GM18519 (cell line): ENCODE measurements around the gene SIRT3.
"Not testable (repeated sequence)": the region's sequence is repeated elsewhere in the genome, so short reads cannot be mapped to it uniquely, and the experiment has no call there.

Experiments
- ATAC-seq: cut with Tn5 transposase; IDR thresholded peaks from one replicate; pipeline ENCODE4 v1.9.1; 2021; ENCODE audit warnings: mild to moderate bottlenecking, moderate library complexity; ENCODE audit not compliant: unreplicated experiment, low FRiP score

The SIRT3 gene

DNA sequence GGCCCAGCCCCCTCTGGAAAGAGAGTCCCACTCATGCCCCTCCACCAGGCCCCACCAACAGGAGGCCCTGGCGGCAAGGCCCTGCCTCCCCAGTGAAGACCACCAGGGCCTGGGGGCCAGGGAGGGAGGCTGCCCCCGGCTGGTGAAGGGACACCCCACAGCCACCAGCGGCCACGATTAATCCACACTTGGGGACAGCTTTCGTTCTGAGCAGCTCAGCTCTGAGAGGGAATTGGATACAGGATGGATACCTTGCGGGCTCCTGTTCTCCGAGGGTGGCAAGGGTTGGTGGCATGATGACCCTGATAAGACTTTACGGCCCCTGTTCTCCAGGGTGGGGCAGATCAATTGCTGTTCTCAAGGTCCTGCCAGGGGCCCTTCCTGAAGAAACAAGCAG is 35.2 kb upstream of the SIRT3 start:
- no peak for ATAC-seq

DNA sequence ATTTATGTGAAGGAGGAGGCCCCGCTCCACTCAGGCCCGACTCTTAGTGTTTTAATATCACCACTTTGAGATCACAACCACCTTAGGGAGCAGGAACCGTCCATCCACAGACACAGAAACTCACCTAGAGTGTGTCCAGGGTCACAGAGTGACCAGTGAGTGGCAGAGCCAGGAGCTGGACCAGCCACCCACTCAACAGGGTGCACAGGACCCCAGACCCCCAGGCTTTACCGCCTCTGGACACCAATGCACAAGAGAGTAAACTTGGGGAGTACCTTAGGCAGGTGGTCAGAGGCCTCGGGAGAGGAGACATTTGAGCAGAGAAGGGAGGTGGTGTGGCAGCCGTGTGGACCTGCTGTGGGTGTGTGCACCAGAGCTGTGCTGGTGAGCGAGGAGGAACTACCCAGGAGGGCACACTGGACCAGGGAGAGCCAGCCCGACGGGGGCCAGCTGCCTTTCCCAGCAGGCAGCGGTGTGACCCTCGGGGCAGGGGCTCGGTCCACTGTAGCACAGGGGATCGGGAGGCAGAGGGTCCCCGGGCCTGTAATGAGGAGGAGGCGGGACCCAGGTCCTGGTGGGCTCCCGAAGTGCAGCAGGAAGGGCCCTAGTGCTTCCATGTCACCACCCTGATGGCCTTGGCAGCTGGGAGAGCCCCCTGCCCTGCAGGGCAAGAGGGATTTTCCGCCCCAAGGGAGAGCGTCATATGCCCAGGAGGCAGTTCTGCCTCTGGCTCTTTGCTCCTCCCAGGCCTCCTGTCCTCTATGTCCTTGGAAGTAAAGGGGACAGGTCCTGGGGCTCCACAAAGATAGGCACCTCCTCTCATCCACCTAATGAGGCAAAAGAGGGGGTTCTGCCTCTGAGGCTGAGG is 34.5 kb upstream of the SIRT3 start:
- ATAC-seq = no peak

DNA sequence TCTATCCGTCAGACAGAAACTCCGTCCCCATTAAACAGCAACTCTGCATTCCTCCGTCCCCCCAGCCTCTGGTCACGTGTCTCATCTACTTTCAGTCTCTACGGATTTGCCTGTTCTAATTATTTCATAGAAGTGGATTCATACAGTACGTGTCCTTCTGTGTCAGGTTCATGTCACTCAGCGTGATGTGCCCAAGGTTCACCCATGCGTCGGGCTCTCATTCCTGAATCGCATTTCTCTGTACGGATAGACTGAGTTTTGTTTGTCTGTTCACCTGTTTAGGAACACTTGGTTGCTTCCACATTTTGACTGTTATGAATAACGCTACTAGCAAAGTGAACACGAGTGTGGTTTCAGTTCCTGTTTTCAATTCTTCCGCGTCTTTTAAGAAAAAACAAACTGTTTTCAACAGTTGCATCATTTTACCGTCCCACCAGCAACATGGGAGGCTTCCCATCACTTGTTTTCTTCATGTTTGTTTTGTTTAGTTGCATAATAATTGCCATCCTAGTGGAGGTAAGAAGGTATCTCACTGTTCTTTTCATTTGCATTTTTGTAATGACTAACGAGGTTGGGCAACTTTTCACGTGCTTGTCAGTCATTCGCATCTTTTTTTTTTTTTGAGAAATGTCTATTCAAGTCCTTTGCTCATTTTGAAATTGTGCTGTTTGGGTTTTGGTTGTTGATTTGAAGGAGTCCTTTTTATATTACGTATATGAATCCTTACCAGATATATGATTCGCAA is 33.2 kb upstream of the SIRT3 start:
- ATAC-seq = peak; percentile 68

DNA sequence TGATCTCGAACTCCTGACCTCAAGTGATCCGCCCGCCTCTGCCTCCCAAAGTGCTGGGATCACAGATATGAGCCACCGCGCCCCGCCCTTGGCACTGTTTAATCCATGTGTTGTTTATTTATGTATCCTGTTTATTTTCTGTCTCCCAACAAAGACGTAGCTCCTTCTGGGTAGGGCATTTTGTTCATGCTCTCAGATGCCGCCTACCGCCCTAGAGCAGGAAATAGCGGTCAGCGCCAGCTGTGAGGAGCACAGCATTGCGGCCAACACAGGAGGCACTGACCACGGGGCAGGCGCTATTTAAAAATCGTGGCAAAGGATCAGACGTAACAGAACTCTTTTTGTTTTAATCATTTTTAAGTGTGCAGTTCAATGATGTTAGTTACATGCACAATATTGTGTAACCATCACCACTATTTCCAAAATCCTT is 32.6 kb upstream of the SIRT3 start:
- not testable (repeated sequence) for ATAC-seq

DNA sequence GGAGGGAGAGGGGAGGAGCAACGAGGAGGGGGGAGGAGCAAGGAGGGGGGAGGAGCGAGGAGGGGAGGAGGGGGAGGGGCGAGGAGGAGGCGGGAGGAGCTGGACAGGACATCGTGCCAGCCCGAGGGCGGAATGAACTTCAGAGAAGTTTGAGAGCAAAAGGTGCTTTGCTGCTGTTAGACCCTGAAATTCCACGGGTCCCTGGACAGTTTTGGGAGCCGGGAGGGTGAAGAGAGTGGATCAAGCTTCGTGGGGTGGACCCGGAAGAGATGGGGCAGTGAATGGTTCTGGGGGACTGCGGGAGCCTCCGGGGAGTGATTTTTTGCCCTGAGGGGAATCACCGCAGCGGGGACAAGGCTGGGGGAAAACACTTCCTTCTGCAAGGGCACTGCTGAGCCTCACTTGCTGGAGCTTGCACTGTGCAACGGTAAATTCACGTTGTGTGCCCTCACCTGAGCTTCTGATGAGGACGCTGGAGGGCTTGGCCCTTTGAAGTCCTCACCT is 31.4 kb upstream of the SIRT3 start:
- ATAC-seq = no peak

DNA sequence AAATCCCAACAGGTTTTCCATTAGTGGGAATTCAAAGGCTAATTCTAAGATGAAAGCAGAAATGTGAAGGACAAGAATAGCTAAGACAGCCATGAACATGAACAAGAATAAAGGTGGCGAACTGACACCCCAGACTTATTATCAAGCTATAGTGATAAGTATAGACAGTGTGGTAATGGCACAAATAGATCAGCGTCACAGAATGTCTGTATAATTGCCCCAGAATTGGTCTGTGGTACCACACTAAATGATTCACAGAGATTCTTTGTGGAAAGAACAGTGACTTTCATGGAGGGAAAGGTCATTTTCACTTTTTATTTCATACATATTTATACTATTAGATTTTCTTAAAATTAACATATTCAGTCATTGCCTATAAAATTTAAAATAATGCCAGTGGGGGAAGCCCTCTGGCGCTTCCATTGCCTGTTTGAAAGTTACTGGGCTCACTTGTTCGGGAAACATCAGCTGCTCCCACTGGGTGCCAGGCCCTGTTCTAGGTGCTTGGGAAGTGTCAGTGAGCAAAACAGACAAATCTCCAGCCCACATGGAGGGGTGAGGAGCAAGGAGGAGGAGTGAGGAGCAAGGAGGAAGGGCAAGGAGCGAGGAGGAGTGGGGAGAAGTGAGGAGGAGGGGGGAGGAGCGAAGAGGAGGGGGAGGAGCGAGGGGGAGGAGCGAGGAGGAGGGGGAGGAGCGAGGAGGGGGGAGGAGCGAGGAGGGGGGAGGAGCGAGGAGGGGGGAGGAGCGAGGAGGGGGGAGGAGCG is 30.7 kb upstream of the SIRT3 start:
- no peak for ATAC-seq

DNA sequence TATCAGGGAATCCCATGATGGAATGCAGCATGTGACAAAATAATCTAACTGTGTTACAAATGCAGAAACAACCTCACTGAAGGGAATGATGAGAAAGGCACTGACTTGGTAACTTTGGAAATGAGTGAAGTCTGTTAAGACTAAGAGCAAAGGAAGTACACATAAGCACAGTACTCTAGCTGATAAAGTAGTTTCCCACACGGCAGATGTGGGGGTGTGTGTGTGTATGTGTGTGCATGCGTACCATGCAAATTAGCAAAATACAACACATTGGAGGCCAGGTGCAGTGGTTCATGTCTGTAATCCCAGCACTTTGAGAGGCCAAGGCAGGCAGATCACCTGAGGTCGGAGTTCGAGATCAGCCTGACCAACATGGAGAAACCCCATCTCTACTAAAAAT is 25.5 kb upstream of the SIRT3 start:
- no peak for ATAC-seq

DNA sequence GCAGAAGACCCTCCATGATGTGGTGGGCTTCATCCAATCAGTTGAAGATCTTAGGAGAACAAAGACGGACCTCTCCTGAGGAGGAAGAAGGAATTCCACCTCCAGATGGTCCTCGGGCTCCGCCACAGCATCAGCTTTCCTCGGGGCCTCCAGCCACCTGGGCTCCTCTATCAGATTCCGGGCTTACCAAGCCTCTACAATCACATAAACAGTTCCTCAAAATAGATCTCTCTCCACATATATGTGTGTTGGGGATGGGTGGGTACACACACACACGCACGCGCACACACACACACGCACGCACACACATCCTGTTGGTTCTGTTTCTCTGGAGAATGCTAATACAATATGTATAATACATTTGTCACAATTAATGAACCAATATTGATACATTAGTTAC is 23.3 kb upstream of the SIRT3 start:
- no peak for ATAC-seq

DNA sequence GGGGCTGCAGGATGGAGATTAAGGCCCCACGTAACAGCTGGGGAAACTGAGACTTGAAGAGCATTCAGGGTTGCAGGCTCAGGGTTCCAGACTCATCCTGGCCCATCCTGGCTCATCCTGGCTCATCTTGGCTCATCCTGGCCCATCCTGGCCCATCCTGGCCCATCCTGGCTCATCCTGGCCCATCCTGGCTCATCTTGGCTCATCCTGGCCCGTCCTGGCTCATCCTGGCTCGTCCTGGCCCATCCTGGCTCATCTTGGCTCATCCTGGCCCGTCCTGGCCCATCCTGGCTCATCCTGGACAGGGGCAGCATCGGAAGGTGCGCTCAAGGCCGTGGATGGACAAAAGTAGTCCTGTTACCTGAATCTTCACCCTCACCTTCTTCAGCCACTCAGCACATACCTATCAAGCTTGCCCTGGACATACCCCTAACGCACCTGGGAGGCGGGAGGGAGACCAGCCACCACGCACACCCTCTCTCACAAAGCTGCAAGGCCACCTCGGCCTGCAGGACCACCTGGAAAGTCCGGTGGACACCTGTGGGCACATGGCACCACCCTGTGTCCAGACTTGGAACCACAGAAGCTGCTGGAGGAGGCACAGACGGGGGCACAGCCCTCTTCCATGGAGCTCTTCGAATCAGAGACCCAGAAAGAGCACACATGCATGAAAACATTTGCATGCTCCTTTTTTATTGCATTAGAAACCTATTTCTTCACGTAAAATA is 21.8 kb upstream of the SIRT3 start:
- no peak for ATAC-seq

DNA sequence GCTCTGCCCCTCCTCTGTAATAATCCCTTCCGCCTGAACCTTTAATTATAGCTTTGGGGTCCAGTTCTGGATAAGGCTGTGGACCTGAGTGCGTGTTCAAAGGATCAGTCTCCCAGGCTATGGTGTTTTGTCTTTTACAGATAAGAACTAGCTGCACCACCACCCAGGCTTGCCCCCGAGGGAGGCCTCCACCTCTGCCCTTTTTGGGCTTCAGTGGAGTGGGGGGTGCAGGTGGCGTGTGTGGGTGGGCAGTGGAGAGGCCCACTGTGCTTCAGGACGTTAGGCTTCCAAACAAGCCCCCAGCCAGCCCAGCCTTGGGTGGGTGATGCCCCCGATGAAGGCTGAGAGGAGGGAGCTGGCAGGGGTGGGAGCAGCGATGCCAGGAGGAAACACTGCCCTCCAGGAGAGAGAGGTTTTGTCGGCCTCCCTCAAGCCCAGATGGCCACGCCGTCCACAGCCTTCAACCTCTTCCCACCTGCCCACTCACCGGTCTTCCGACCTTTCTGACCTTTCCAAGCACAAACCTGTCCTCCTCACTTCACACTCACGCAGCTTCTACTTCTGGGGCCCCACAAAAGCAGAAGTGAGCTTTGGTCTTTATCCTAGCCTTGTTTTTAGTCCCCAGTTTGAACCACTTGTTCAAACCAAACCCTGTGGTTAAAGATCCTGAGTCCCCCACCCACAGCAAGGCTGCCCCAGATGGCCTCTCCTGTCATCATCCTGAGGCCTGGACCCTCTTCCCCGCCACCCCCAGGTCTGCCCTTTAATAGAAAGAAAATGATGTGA is 21.0 kb upstream of the SIRT3 start:
- no peak for ATAC-seq

DNA sequence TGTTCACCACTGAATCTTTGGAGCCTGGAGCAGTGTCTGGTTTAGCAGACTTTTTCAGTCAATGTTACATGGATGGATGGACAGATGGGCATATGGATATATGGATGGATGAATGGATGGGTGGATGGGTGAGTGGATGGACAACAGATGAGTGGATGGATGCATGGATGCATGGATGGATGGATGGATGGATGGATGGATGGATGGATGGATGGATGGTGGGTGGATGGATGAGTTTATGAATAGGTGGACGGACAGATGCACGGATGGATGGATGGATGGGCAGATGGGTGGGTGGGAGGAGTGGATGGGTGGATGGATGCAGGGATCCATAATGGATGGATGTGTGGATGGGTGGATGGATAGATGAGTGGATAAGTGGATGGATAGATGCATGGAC is 19.7 kb upstream of the SIRT3 start:
- ATAC-seq = no peak

DNA sequence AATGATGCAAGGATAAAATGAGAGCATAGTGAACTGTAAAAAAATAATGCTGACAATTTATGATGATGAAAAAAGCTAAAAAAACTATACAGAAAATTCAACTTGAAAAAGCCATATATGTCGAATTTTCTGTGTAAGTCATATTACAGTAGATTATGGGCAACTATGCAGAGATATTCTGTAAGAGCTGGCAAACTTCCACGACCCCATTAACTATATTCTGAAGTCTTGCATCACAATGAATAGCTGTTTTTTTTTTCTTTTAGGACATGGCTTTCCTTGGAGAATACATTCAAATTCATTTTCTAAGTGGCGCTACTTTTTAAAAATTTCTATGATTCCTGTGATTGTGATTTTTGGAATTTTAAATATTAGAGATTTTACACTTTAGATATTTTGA is 19.0 kb upstream of the SIRT3 start:
- no peak for ATAC-seq

DNA sequence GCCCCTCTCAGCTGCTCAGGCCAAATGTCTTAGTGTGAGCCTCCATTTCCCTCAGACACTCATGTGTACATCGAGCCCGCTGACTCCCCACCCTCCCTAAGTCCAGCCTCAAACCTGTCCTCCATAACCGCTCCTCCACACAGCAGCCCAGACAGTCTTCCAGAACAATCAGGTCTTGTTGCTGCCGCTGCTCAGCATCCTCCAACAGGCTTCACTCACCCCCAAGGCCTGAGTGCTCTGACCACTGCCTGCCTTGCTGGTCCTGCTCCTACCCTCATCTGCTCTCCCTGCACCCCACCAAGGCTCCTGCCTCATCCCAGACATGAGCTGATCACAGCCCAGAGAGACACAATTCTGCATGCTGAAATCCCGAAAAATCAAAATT is 17.7 kb upstream of the SIRT3 start:
- ATAC-seq = no peak

DNA sequence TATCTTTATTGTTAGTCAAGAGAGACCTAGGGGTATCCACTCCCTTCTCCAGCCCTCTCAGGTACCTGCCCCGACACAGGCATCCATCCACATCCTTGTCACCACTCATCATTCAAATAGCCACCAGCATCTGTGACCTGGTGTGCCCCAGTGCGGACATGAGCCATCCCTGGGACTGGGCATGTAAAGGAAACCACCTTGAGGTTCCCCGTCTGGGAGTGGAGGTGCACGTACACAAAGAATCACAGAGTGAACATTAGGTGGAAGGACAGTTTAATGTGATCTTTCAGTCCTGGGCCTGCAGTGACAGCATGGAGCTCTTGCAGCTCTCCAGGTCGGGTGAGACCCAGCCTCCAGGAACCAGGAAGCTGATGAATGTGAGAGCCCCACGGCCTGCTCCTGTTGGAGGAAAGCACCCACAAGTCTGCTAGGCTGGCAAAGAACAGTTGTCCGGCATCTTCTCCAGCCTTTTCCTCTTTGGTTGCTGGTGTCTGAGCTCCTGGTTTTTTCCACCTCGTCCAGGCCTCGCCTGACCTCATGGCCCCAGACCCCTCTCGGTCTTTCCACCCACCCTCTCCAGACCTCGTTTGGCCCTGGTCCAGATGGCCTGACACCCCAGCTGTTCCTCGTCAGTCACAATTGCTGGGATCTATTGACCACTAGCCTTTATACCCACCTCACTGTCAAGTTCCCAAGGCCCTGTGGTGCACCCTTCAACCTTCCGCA is 17.2 kb upstream of the SIRT3 start:
- no peak for ATAC-seq

DNA sequence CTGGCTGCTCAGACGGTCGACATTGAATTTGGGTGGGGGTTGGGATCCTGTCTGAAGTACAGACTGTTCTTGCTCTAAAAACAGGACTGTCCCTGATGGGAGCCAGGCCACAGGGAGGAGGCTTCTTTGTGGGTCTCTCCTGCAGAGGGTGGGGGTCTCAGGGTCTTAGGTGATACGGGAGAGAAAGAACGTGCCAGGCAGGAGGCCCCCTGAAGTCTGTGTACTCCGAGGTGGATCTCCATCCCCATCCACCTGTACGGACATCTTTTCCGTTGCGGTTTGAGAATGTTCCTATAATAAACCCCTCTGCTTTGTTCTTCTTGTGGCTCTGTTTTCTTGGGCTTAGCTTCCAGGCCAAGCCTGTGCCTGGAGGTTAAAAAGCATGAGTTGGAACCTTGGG is 16.5 kb upstream of the SIRT3 start:
- no peak for ATAC-seq

DNA sequence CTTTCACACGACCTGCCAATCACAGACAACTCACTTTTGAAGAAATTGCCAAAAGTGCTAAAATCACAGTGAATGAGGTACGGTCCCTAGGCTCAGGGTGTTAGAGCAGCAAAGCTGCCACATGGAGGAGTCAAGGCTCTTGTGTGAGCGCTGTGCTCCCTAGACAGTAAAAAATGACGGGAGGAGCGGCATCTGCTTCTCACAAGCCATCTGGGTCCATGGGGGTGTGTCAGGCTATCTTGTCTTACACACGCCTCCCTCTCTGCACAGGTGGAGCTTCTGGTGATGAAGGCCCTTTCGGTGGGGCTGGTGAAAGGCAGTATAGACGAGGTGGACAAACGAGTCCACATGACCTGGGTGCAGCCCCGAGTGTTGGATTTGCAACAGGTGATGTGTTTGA is 15.4 kb upstream of the SIRT3 start:
- no peak for ATAC-seq

DNA sequence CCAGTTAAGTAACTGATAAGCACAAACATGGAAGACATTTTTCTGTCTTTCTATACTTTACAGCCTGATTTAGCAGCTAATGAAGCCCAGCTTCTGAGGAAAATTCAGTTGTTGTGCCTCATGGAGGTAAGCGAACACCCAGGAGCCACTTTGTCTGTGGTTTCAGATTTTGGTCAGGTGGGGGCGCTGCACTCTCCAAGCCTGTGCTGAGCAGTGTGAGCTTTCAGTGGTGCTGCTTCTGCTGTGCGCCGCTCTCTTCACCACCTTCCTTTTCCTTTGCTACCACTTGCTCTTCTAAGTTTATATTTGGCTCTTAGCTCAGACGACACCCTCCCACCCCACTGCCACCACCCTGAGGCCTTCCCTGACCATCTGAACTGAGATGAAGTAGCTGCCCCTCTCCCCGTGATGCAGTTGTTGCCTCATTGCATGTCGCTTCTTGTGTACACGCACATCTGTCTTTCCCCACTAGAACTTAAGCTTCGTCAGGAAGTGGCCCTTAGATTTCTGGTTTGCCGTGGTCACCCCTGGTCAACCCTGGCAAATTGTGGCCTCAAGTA is 14.7 kb upstream of the SIRT3 start:
- ATAC-seq = no peak

DNA sequence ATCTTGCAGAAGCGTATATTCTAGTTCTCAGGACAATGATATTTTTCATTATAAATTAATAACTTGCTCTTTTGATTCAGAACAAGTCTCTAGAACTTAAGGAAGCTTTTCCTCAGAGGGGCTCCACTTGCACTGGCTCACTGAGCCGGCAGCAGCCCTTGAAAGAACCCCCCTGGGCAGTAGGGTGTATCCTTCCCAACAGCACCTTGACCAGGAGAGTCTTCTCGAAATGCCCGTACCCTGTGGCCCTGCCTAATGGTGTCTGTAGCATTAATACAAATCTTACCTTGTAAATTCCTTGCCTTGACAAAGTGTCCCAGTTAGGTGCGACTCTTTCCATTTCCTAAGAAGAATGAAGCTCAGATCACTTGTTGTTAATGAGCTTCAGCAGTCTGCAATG is 14.1 kb upstream of the SIRT3 start:
- no peak for ATAC-seq

DNA sequence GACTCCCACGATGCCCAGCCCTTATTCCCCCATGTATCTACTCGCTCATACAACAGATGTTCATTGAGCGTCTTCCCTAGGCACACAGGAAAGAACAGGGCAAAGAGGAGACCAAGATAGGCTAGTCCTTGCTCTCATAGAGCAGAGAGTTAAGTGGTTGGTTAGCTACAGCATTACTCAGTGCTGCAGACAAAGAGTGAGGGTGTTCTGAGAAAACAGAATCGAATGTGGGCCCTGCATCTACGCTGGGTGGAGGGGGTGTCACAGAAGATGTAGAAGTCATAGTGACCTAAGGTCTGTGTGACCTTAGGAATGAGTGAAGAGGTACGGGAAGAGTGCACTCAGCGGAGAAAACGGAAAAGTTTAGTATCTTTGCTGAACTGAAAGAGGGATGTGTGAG is 12.9 kb upstream of the SIRT3 start:
- ATAC-seq = no peak
